Esophagus (tissue), 2 donors: ENCODE measurements around the gene ZNF514. TPM values are rescaled to one million over a fixed set of nuclear protein-coding genes. Genes with fewer than 3 reads are reported as not detected.
"Not testable (repeated sequence)": the region's sequence is repeated elsewhere in the genome, so short reads cannot be mapped to it uniquely, and the experiment has no call there.

Experiments used
- H3K27ac ChIP-seq, 2 donors: one replicate each; pipeline ENCODE4 v1.5.1; 2013; ENCODE audit warnings: low read depth in 2 of 2, mild to moderate bottlenecking in 2 of 2, inconsistent platforms in 1 of 2, low read length in 1 of 2, moderate library complexity in 1 of 2
- H3K27me3 ChIP-seq, 2 donors: one replicate each; pipeline ENCODE4 v1.6.1; 2013; ENCODE audit warnings: low read length in 2 of 2, control low read depth in 1 of 2, mild to moderate bottlenecking in 1 of 2; ENCODE audit not compliant: insufficient read depth in 2 of 2, control insufficient read depth in 1 of 2
- H3K36me3 ChIP-seq, 2 donors: one replicate each; pipeline ENCODE4 v1.6.1; 2013; ENCODE audit warnings: low read length in 1 of 2; ENCODE audit not compliant: control insufficient read depth in 2 of 2, insufficient read depth in 2 of 2
- H3K4me1 ChIP-seq, 2 donors: one replicate each; pipeline ENCODE4 v1.6.1; 2013; ENCODE audit warnings: low read length in 1 of 2; ENCODE audit not compliant: control insufficient read depth in 2 of 2, insufficient read depth in 2 of 2
- H3K4me3 ChIP-seq, 2 donors: one replicate each; pipeline ENCODE4 v1.5.1; 2013; ENCODE audit warnings: low read length in 2 of 2, mild to moderate bottlenecking in 2 of 2, low read depth in 1 of 2, moderate library complexity in 1 of 2
- H3K9me3 ChIP-seq, 2 donors: one replicate each; pipeline ENCODE4 v1.6.1; 2013; ENCODE audit warnings: mild to moderate bottlenecking in 2 of 2, low read depth in 1 of 2, low read length in 1 of 2, moderate library complexity in 1 of 2; ENCODE audit not compliant: control insufficient read depth in 2 of 2, insufficient read depth in 1 of 2
- WGBS, 2 donors: extraction: QIAGEN DNeasy Blood & Tissue Kit; methylation state at CpG; one replicate each; pipeline ENCODE4 v1.1.7; 2013; 5-methylcytosine and 5-hydroxymethylcytosine counted together
- polyA plus RNA-seq, 2 donors: library from polyadenylated mRNA; stranded (reverse); fragments of 200-250 nt; gene quantifications; one replicate each; pipeline ENCODE4 v1.2.3, GENCODE V29; 2013
- donor health status: healthy with polysubstance abuse.
- donor health status: Bipolar disorder and iron deficiency.

Gene ZNF514
- 10 to 100 TPM in 1 of 2 donors, 1 to 10 TPM in 1; 4.4 to 11.6 TPM for polyA plus RNA-seq

DNA sequence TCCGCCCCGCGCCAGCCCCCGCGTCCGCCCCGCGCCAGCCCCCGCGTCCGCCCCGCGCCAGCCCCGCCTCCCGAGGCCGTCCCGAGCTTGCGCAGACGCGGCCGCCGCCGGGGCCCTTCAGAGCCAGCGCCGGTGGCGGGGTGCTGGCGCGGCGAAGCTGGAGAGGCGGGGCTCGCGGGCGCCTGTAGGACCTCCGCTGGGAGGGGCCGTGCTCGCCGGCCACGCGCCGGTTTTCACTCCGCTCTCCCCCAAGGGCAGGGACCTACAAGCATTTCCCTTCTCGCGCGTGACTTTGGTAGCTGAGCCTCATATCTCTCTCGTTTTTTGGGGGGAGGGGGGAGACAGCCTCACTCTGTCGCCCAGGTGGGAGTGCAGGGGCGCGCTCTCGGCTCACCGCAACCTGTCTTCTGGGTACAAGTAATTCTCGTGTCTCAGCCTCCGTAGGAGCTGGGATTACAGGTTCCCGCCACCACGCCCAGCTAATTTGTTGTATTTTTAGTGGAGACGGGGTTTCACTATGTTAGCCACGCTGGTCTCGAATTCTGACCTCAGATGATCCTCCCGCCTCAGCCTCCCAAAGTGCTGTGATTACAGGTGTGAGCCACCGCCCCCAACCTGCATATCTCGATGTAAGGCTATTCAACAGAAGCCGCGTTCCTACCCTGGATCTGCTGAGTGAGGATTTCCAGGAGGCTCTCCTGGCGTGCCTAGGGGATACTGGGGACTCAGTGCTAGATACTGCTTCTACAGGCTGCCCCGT, at the start of gene ZNF514:
ZNF514 (minus strand) TSS at position 159 of the 760 bp plus-strand sequence. CDS start 6,595 bp downstream, outside the sequence.
- peak within 1 kb of the TSS; percentile 64 to 91 for H3K27ac ChIP-seq
- 9 to 16% methylated on average over 34 to 64 of the region's 64 CpGs for WGBS, 2 donors
- peaks cover 0 to 14% of the 10 kb centered on the region in 2 donors for H3K36me3 ChIP-seq
- peaks cover 3 to 9% of the 10 kb centered on the region in 2 donors for H3K4me1 ChIP-seq
- H3K9me3 ChIP-seq = peaks cover 0 to 7% of the 10 kb centered on the region in 2 donors
- no peaks in the 10 kb centered on the region for H3K27me3 ChIP-seq
- H3K4me3 ChIP-seq = peak within 1 kb of the TSS; percentile 71 to 78

DNA sequence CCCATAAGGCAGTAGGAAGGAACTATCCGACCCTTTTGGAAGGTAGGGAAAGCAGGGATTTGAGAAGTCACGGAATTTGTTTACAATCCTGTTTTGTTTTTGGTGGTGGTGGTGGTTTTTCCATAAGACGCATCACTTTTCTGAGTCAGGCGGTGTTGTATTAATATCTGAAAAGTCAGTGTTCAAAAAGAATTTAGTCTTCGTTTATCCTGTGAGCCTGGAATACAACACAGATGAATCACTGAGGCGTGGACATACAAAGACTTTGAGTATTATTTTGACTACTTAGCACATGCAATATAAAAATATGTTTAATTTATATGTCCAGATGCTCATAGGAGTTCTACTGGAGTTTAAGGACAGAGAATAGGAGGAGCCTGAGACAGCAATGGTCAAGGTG, 48.5 kb upstream of the ZNF514 start:
- Histone ChIP-seq H3K4me1 (no peaks in the 10 kb centered on the region), H3K27me3 (no peaks in the 10 kb centered on the region), H3K36me3 (peaks cover 8% of the 10 kb centered on the region in 2 donors), H3K27ac (peak overlapping the region; percentile 87 to 89), H3K9me3 (peaks cover 2 to 10% of the 10 kb centered on the region in 2 donors), H3K4me3 (peak overlapping the region; percentile 63 to 73)
- WGBS, 2 donors = 44 to 61% methylated on average over 6 of the region's 6 CpGs

DNA sequence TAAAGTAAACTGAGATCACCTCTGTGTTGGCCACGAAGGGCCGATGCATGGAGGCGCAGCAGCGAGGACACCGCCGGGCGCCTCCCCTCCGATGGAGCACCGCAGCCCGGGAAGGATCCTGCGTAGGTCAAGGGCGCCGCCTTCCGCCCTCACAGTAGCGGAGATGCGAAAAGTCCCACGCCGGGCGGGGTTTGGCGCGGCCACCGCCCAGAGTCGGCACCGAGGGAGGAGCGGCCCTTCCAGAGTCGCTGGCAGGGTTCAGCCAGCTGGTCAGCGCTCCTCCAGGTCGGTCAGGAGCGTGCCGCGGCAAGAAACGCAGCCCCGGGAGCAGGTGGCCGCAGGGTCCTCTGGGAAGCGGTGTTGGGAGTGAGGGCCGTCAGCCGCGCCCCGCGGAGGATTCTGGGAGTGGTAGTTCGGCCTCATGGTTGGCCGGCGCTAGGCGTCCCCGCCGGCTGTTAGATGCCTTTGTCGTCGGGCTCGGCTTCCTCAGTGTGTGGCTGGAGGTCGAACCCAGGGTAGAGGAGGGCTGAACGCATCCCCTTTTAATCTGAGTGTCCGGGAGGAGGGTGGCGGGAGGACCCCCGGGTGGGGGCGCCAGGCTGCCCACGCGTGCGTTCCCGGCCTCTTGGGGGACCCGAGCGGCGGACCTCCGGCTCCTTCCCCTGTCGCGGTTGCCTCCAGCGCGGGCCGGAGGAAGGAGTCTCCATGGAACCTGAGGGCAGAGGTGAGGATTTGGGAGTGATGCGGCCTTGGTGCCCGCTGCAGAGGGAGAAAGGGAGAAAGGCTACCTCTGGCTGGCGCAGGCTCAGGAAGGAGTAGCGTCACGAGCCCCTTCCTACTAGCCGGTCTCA, 47.7 kb upstream of the ZNF514 start, which contains the start of gene ZNF892:
ZNF892 (plus strand) TSS at position 411 of the 851 bp plus-strand sequence; CDS start at position 706, 295 bp downstream.
- Histone ChIP-seq H3K27me3 (no peaks in the 10 kb centered on the region), H3K36me3 (peaks cover 5 to 8% of the 10 kb centered on the region in 2 donors), H3K4me3 (peak within 1 kb of the TSS; percentile 63 to 73), H3K27ac (peak within 1 kb of the TSS; percentile 87 to 89), H3K4me1 (no peaks in the 10 kb centered on the region), H3K9me3 (peaks cover 0 to 10% of the 10 kb centered on the region in 2 donors)
- 1% methylated on average over 74 of the region's 74 CpGs for WGBS, 2 donors

- 40 to 48% methylated on average over 10 of the region's 10 CpGs for WGBS, 2 donors
- Histone ChIP-seq H3K9me3 (peaks cover 0 to 4% of the 10 kb centered on the region in 2 donors), H3K27me3 (no peaks in the 10 kb centered on the region), H3K4me1 (no peaks in the 10 kb centered on the region), H3K36me3 (no peaks in the 10 kb centered on the region), H3K27ac (no peak overlapping the region), H3K4me3 (no peak overlapping the region)
Observed at GRCh38 chr2:95206096-95206495, 46.4 kb upstream of the ZNF514 start.

DNA sequence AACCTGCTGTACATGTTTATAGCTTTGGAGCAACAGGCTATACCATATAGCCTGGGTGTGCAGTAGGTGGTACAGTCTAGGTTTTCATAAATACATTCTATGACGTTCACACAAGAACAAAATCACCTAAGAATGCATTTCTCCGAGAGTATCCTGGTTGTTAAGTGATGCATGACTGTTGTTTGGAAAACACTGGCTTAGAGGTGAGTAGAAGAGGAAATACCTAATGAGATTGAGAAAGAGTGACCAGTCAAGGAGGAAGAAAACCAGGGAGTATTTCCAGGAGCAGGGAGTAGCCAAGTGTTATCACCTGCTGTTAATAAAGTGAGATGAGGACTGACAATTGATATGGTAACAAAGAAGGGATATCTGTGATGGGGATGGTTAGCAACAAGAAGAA, 44.7 kb upstream of the ZNF514 start:
- Histone ChIP-seq H3K4me3 (no peak overlapping the region), H3K4me1 (no peaks in the 10 kb centered on the region), H3K27me3 (no peaks in the 10 kb centered on the region), H3K27ac (no peak overlapping the region), H3K36me3 (no peaks in the 10 kb centered on the region), H3K9me3 (no peaks in the 10 kb centered on the region)
- 92 to 96% methylated on average over 2 of the region's 2 CpGs for WGBS, 2 donors

GRCh38 chr2:95203911-95204310, 44.3 kb upstream of the ZNF514 start:
- Histone ChIP-seq H3K9me3 (no peaks in the 10 kb centered on the region), H3K4me3 (no peak overlapping the region), H3K27me3 (no peaks in the 10 kb centered on the region), H3K27ac (no peak overlapping the region), H3K36me3 (no peaks in the 10 kb centered on the region), H3K4me1 (no peaks in the 10 kb centered on the region)
- WGBS, 2 donors = 84 to 87% methylated on average over 4 of the region's 4 CpGs

GRCh38 chr2:95192956-95193355, 33.3 kb upstream of the ZNF514 start:
- 18% methylated on average over 15 of the region's 15 CpGs for WGBS, 2 donors
- not testable (repeated sequence) for H3K4me3 ChIP-seq, H3K27me3 ChIP-seq, H3K36me3 ChIP-seq, H3K27ac ChIP-seq, H3K4me1 ChIP-seq, H3K9me3 ChIP-seq

- no peak overlapping the region for H3K27ac ChIP-seq
- H3K4me3 ChIP-seq = no peak overlapping the region
- 75 to 83% methylated on average over 2 of the region's 2 CpGs for WGBS, 2 donors
- no peaks in the 10 kb centered on the region for H3K4me1 ChIP-seq
- peaks cover 2 to 9% of the 10 kb centered on the region in 2 donors for H3K9me3 ChIP-seq
- H3K36me3 ChIP-seq = peaks cover 11 to 12% of the 10 kb centered on the region in 2 donors
- no peaks in the 10 kb centered on the region for H3K27me3 ChIP-seq
Observed at GRCh38 chr2:95185973-95186372, 26.3 kb upstream of the ZNF514 start.

GRCh38 chr2:95185197-95185596, 25.5 kb upstream of the ZNF514 start:
- 95 to 100% methylated on average over 3 of the region's 3 CpGs for WGBS, 2 donors
- H3K36me3 ChIP-seq = peaks cover 14 to 17% of the 10 kb centered on the region in 2 donors
- H3K27ac ChIP-seq = no peak overlapping the region
- peaks cover 2 to 12% of the 10 kb centered on the region in 2 donors for H3K9me3 ChIP-seq
- H3K4me1 ChIP-seq = no peaks in the 10 kb centered on the region
- no peaks in the 10 kb centered on the region for H3K27me3 ChIP-seq
- H3K4me3 ChIP-seq = no peak overlapping the region
